AG08396 (cell line): ENCODE measurements around the gene SLC36A3.
"Not testable (repeated sequence)": the region's sequence is repeated elsewhere in the genome, so short reads cannot be mapped to it uniquely, and the experiment has no call there.

Source experiments
- DNase-seq: peaks from one replicate; pipeline ENCODE4 v3.0.0; 2012; ENCODE audit warnings: low spot score, mixed read lengths

Gene SLC36A3

GRCh38 chr5:151237685-151238084 is 65.9 kb downstream of the SLC36A3 start:
- DNase-seq = no peak

GRCh38 chr5:151236888-151237287 is 66.7 kb downstream of the SLC36A3 start:
- DNase-seq = no peak

DNA sequence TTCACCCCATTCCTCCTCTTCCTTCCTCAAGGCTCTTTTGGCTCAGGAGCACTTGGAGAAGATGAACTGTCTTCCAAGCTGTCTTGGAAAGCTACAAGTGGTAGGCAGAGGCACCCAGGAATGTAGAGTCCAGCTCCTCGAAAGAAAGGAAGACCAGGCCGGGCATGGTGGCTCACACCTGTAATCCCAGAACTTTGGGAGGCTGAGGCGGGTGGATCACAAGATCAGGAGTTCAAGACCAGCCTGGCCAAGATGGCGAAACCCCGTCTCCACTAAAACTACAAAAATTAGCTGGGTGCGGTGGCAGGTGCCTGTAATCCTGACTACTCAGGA is 68.4 kb downstream of the SLC36A3 start:
- not testable (repeated sequence) for DNase-seq

DNA sequence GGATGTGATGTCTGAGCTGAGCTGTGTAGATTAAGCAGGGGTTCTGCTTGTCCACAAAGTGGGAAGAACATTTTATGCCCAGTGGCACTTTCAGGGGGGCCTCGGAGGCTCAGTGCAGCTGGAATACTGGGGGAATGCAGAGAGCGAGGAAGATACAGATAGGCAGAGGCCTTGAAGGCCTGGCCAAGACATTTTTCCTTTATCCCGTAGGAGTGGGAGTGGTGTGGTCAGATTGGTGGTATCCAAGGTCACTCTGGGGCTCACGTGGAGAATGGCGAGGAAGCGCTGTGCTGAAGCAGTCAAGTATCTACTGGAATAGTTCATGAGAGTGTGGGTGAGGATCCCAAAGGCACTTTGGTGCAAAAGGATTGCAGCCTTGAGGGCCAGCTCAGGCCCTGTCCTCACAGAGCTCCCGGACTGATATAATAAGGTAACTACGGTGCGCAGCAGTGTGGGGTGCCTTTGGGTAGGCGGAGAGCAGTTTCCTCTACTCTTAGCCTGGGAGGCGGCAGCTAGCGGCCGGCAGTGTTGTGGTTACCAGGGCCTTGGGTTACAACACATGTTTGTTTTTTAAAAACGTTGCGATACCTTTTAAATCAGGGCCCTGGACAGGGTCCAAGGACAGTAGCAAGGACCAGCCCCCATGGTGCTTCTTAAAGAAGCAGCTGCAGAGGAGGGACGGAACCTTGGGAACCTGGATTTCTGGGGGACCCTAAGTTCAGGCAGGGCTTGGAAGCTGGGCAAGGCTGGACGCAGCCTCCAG is 68.9 kb downstream of the SLC36A3 start:
- DNase-seq = peak; percentile 62

DNA sequence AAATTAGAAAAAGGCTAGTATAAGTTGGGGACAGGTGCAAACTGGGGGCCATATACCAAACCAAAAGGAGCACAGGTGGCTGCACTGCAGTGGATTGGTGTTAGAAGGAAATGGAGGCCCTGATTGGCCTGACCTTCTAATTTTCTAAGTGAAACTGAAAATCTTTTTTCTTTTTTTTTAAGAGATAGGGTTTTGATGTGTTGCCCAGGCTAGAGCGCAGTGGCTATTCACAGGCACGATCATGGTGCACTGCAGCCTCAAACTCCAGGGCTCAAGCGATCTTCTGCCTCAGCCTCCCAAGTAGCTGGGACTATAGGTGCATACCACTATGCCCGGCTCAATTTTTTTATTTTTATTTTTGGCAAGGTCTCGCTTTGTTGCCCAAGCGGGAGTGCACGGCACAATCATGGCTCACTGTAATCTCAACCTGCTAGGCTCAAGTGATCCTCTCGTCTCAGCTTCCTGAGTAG is 69.9 kb downstream of the SLC36A3 start:
- DNase-seq = no peak

GRCh38 chr5:151231359-151231758 is 72.2 kb downstream of the SLC36A3 start:
- DNase-seq = no peak

DNA sequence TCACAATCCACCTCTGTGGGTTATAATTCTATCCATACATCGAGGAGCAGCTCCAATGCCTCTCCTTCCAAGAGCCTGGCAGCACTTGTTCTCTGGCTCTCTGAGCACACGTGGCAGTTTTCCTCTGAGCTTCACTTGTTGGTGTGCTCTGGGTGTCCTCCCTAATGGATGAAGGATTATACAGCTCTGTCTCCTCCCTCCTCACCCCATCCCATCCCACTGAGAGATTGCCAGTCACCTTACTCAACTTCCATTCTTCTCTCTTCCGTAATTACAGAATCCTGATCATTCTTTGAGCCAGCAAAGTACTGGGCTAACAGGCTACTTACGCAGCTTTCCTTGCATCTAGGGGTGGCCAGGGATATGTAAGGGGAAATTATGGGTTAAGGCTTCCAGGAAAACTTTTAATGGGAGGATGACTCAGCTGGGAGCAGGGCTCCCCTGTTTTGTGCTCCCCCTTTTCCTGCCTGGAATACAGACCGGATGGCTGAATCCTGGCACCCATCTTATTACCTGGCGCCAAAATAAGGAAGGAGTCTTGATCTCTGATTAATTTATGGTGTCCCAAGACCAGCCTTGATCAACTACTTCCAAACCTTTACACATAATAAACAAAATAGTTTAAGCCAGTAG is 73.4 kb downstream of the SLC36A3 start:
- no peak for DNase-seq

- no peak for DNase-seq
These were observed 74.6 kb downstream of the SLC36A3 start for GRCh38 chr5:151228986-151229385.

GRCh38 chr5:151227918-151228447 is 75.6 kb downstream of the SLC36A3 start:
- DNase-seq = no peak
